Muscle of arm (tissue), 12 donors: Measurements from ENCODE around the gene TNNI3. TPM values are rescaled to one million over a fixed set of nuclear protein-coding genes. Genes with fewer than 3 reads are reported as not detected.
A peak's percentile ranks its signal among the peaks of the same experiment; 100 is the strongest.
"Not testable (repeated sequence)": the region's sequence is repeated elsewhere in the genome, so short reads cannot be mapped to it uniquely, and the experiment has no call there.

ENCODE experiments used
- DNase-seq: peaks from one replicate; pipeline ENCODE4 v3.0.0-alpha.2; 2013
- polyA plus RNA-seq, 12 donors: library from polyadenylated mRNA; unstranded; fragments of 120-200 nt; gene quantifications; one replicate each; pipeline ENCODE4 v1.2.1, GENCODE V29; 2013; ENCODE audit not compliant: insufficient read length in 12 of 12

The TNNI3 gene
- polyA plus RNA-seq, 12 donors: 1.5 to 3.8 (median 2.3) TPM; not detected in 2

DNA sequence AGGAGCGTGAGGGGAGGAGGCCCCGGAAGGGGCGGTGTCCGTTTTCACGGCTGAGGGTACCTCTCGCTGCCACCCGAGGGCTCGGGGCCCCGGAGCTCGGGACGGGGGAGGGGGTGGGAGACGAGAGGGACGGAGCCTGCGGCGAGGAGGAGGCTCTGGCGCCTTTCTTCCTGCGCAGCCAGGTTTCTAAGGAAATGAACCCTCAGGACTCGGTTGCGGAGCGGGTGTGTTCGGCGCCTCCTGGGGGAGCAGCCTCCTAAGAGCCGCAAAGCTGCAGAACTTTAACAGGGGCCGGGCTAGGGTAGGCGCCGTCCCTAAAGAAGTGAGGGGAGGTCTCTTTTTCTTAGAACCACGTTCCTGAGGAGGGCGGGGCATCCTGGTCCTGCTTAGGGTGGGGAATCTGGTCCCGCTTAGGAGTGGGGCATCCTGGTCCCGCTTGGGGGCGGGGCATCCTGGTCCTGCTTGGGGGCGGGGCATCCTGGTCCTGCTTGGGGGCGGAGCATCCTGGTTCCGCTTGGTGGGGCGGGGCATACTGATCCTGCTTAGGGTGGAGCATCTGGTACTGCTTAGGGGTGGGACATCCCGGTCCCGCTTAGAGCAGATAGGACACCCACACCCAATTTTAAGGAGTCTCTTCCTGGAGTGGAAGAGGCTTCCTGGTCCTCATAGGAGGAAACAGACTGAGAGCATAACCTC, 16.3 kb upstream of the TNNI3 start:
- no peak for DNase-seq

DNA sequence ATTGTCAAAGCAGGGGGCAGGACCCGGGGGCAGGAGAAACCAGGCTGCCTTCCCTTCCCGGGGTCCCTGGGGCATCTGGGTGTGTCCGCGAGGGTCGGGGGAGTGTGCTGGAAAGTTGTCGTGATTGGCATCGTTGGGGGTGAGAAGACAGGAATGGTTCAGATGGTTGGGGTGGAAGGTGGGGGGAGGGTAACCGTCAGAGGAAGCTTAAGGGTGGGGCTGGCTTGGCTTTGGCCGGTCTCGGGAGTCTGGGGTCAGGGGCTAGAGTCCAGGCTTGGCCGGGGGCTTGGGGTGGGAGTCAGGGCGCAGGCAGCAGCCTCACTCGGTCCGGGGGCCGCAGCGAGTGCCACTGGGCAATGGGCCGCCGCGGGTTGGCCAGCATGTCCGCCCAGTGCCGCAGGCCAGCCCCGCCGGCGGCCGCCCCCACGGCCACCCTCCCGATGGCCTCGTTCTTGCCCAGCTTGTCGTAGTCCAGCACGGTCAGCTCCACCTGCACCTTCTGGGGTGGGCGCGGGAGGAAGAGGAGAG, 15.7 kb upstream of the TNNI3 start:
- DNase-seq: no peak

GRCh38 chr19:55172741-55173140, 15.2 kb upstream of the TNNI3 start:
- DNase-seq: no peak

DNA sequence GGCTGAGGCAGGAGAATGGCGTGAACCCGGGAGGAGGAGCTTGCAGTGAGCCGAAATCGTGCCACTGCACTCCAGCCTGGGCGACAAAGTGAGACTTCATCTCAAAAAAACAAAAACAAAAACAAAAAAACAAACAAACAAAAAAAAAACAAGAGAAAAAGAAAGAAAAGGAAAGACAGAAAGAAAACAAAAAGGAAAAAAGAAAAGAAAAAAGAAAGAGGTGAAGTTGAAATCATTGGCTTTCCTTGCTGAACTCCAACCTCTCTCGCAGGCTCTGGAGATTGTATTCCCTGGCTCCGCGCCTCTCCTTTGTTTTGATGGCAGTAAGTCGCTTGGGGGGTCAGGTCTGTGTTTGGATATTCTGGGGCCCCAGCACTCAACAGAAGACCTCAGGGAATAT, 14.8 kb upstream of the TNNI3 start:
- DNase-seq: not testable (repeated sequence)

DNA sequence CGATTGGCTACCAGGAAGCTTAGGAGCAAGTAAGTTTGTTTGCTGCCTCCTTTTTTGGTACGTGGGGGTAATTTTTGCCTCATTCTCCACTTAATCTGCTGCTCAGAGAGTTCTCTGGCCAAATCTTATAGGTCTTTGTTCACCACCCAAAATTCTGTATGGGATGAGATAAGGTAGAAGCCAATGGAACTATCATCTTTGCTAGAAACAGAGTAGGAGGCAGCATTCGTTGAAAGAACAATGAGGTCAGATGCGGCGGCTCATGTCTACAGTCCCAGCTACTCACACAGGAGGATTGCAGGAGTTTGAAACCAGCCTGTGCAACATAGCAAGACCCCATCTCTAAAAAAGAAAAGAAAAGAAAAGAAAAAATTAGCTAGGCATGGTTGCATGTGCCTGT, 13.9 kb upstream of the TNNI3 start:
- DNase-seq: no peak

- DNase-seq: no peak
These were observed 11.6 kb upstream of the TNNI3 start for GRCh38 chr19:55169136-55169535.

GRCh38 chr19:55166530-55167268, 9.2 kb upstream of the TNNI3 start, which contains the start of gene DNAAF3:
TSS of gene DNAAF3 (minus strand) at chr19:55166613. CDS start at chr19:55166413, 200 bp downstream.
- DNase-seq: peak; percentile 81

DNA sequence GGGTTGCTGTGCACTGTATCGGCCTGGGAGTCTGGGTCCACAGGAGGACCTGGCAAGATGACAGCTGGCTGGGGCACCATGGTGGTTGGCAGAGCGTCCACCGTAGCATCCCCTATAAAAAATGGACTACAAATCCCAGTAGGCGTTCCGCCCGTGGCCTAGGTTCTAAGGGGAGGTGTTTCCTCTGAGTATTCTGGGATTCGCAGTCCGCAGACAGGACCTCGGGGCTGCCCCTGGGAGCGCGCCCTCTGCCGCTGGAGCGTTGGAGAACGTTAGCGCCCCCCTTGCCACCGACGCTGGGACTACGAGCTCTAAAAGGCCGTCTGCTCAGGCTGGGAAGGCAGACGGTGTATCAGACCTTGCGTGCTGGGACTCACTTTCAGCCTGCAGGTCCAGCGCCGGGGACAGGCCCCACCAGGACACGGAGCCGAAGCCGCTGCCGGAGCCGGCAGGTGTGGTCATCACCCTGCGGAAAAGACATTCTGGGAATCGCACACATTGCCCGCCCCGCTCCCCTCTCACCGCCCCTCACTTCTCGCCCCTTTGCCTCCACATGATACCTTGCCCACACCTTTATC, 8.5 kb upstream of the TNNI3 start:
- no peak for DNase-seq

GRCh38 chr19:55161571-55162322, 4.2 kb upstream of the TNNI3 start:
- no peak for DNase-seq

- no peak for DNase-seq
These were observed 3.4 kb upstream of the TNNI3 start for GRCh38 chr19:55160986-55161365.

DNA sequence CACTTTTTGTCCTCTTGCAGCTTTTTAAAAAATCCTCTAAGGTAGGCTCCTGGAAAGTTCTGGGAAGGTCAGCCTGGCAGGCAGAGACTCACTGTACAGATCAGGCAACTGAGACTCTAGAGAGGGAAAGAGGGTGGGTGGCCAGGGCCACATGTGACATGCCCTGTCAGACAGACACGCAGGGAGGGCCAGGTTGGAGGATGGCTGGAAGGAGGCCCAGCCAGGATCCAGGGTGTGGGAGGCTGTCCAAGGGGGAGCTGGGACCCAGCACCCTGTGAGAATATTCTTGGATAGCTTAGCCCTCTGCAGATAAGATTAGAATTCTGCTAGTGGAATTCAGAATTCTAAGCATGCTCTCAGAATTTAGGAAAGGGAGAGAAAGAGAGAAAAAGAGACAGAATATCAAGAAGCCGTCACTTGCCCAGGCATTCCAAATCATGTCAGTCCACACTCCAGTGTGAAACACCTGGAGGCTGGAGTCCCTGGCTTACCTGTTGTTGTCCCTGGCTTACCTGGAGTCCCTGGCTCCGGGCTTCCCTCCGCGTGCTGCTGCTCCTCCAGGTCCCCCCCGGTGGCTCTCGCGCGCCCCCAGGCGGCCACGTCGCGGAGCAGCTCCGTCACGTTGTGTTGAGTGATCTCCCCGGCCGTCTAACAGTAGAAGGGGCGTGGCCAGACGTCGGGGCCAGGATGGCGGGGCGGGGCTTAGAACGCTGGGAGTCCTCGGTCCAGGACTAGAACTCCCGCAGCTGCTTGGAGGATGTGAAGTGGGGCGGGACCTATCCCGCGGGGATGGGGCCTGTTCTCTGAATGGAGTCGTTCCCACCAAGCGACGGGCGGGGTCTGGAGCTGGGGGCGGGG, 2.8 kb upstream of the TNNI3 start:
- peak; percentile 68 for DNase-seq

- DNase-seq: no peak
These were observed 1.6 kb upstream of the TNNI3 start for GRCh38 chr19:55158848-55159749.

GRCh38 chr19:55158423-55158822, 891 bp upstream of the TNNI3 start:
- DNase-seq: no peak

DNA sequence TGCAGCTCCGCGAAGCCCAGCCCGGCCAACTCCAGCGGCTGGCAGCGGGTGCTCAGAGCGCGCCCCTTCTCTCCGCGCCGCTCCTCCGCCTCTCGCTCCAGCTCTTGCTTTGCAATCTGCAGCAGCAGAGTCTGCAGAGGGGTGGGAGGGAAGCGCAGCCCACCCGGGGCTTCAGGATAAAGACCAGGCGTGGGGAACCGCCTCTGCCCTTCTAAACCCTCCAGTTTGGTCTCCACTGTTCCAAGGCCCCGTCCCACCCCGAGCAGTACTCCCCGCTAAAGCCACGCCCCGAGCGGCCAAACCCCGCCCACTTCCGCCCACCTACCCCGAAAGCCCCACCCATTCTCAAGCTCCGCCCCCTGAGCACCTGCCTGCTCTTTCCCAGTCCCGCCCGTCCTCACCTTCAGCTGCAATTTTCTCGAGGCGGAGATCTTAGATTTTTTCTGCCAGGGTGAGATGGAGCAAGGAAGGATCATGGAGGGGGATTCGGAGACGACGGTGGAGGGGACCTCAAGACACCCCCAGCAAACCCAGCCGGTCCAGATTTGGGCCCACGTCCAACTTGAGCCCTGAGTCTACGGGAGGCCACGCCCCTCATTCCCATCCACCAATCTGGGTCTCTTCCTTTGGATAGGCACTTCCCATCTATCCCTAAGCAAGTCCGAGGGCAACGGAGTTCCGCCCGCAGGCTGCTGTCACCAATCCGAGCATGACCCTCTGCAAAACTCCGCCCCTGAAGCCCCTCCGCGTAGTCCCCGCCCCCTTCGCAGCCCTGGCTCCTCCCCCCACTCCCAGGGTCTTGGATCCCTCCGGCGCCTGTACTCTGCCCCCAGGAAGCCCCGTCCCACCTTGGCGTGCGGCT, 1.1 kb downstream of the TNNI3 start:
- no peak for DNase-seq

DNA sequence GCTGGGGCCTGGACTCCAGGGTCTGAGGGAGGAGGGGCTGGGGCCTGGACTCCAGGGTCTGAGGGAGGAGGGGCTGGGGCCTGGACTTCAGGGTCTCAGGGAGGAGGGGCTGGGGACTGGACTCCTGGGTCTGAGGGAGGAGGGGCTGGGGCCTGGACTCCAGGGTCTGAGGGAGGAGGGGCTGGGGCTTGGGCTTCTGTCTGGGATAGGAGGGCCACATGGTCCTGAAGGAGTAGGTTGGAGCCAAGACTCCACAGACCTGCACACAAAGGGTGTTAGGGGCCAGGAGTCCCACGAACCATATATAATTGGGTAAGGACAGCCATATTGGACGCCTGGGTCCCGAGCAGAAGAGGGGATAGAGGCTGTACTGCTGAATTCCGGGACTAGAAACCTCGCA, 1.7 kb downstream of the TNNI3 start:
- DNase-seq: not testable (repeated sequence)

DNA sequence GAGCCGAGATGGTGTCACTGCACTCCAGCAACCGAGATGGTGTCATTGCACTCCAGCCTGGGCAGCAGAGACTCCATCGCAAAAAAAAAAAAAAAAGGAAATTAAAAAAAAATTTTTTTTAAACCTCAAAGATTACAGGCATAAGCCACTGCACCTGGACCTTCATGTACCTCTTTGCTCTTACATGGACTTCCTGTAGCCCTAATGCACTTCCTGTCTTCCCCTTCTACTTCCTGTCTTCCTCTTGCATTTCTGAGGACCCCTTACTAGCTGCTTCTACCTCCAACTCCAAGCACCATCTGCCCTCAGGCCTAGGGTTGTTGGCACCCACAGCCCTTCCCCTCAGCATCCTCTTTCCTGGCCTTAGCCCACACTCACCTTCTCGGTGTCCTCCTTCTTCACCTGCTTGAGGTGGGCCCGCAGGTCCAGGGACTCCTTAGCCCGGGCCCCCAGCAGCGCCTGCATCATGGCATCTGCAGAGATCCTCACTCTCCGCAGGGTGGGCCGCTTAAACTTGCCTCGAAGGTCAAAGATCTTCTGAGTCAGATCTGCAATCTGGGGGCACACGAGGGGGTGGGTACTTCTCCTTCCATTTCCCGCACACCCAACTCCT, 3.8 kb downstream of the TNNI3 start:
- DNase-seq: no peak

GRCh38 chr19:55152017-55152416, 5.5 kb downstream of the TNNI3 start:
- no peak for DNase-seq
